Thyroid gland (tissue), 4 donors: ENCODE data around the gene FXYD2.

Experiments
- POLR2A ChIP-seq, 2 donors: fragments of 450-650 bp; IDR thresholded peaks; one replicate each; pipeline ENCODE4 v1.6.1; 2017; ENCODE audit warnings: antibody characterized with exemption in 2 of 2, mild to moderate bottlenecking in 2 of 2, moderate library complexity in 1 of 2
- TF ChIP-seq, protein P1 (sequence below), 6 experiments: fragments of 200-600 bp in 3 of 6; fragments of 450-650 bp in 3 of 6; sonication (generic) in 3 of 6; IDR thresholded peaks; one replicate each; pipeline ENCODE4 v1.5.1; 2016 to 2019; ENCODE audit warnings: antibody characterized with exemption in 6 of 6, mild to moderate bottlenecking in 2 of 6, inconsistent platforms in 1 of 6, moderate library complexity in 1 of 6

DNA sequence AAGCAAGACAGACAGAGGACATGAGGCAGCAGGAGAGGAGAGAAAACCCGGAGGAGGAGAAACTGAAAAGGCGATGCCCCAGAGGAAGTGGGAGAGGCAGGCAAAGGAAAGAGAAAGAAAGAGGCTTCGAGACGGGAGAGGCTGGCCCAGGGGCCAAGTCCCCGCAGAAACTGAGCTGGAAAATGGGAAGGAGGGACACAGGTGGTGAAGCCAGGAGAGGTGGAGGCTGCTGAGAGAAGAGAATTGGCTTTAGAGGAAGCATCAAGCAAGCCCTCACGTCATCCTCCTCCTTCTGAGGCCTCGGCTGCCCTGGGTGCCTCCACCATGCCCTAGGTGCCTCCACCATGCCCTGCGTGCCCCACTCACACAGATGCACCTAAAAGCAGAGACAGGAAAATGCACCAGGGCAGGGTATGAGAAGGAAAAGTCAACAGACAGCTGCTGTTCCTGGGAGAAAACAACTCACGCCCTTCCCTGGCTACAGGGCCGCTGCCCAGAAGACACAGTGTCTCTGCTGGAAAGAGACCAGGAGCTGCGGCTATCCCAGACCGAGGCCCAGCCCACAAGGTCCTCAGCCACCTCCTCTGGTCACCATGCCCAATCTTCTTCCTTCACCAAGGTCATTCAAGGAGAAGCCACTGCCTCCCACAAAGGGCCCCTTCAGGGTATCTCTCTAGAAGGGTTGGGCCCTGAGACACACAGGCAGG is 37.6 kb upstream of the FXYD2 start:
- TF ChIP-seq, protein P1, sequence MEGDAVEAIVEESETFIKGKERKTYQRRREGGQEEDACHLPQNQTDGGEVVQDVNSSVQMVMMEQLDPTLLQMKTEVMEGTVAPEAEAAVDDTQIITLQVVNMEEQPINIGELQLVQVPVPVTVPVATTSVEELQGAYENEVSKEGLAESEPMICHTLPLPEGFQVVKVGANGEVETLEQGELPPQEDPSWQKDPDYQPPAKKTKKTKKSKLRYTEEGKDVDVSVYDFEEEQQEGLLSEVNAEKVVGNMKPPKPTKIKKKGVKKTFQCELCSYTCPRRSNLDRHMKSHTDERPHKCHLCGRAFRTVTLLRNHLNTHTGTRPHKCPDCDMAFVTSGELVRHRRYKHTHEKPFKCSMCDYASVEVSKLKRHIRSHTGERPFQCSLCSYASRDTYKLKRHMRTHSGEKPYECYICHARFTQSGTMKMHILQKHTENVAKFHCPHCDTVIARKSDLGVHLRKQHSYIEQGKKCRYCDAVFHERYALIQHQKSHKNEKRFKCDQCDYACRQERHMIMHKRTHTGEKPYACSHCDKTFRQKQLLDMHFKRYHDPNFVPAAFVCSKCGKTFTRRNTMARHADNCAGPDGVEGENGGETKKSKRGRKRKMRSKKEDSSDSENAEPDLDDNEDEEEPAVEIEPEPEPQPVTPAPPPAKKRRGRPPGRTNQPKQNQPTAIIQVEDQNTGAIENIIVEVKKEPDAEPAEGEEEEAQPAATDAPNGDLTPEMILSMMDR (IDR thresholded peaks at IDR 0.05): no peak
- no peak for TF ChIP-seq POLR2A (IDR thresholded peaks at IDR 0.05)
